CD14-positive monocyte (primary cell): ENCODE measurements around the gene SLC13A3. TPM values are rescaled to one million over a fixed set of nuclear protein-coding genes. Genes with fewer than 3 reads are reported as not detected.

Experiments used
- DNase-seq, 3 donors: peaks; one replicate each; pipeline ENCODE4 v3.0.0-alpha.2; 2011 to 2022
- H2AFZ ChIP-seq: 2 replicates; pipeline ENCODE4 v1.6.0; 2012; ENCODE audit warnings: mild to moderate bottlenecking, low read depth, low read length, inconsistent platforms; ENCODE audit not compliant: insufficient read depth, poor library complexity, severe bottlenecking
- H3K27ac ChIP-seq, 2 donors: 1 replicate in 1 of 2; 2 replicates in 1 of 2; pipeline ENCODE4 v1.5.1; 2012 to 2013; ENCODE audit warnings: low read length in 2 of 2, control low read depth in 1 of 2, inconsistent platforms in 1 of 2, low read depth in 1 of 2, mild to moderate bottlenecking in 1 of 2
- H3K27me3 ChIP-seq, 2 donors: one replicate each; pipeline versions ENCODE4 v1.6.0 to v1.6.1; 2011 to 2013; ENCODE audit warnings: low read length in 2 of 2; ENCODE audit not compliant: control insufficient read depth in 2 of 2, insufficient read depth in 2 of 2
- H3K36me3 ChIP-seq, 2 donors: replicated peaks in 1 of 2; 1 replicate in 1 of 2; 2 replicates in 1 of 2; pipeline versions ENCODE4 v1.5.1 to v1.6.1; 2012 to 2013; ENCODE audit warnings: low read length in 2 of 2, control low read depth in 1 of 2, inconsistent platforms in 1 of 2, mild to moderate bottlenecking in 1 of 2; ENCODE audit not compliant: insufficient read depth in 2 of 2, control insufficient read depth in 1 of 2
- H3K4me1 ChIP-seq, 2 donors: 1 replicate in 1 of 2; 2 replicates in 1 of 2; pipeline versions ENCODE4 v1.5.1 to v1.6.1; 2012 to 2013; ENCODE audit warnings: low read length in 2 of 2, control low read depth in 1 of 2, inconsistent platforms in 1 of 2, mild to moderate bottlenecking in 1 of 2, moderate library complexity in 1 of 2; ENCODE audit not compliant: insufficient read depth in 2 of 2, control insufficient read depth in 1 of 2
- H3K4me2 ChIP-seq: replicated peaks from 2 replicates; pipeline ENCODE3; 2012; ENCODE audit warnings: low read length, moderate library complexity, mild to moderate bottlenecking; ENCODE audit not compliant: poor library complexity, severe bottlenecking; ENCODE audit errors: extremely low read depth
- H3K4me3 ChIP-seq, 3 experiments: fragments of 200-600 bp in 1 of 3; sonication (generic) in 1 of 3; replicated peaks in 1 of 3; 1 replicate in 2 of 3; 2 replicates in 1 of 3; pipeline ENCODE4 v1.5.1; 2011 to 2013; ENCODE audit warnings: low read length in 3 of 3, mild to moderate bottlenecking in 3 of 3, control low read depth in 2 of 3, low read depth in 2 of 3, inconsistent platforms in 1 of 3, moderate library complexity in 1 of 3
- H3K79me2 ChIP-seq: 2 replicates; pipeline ENCODE4 v1.6.0; 2012; ENCODE audit warnings: mild to moderate bottlenecking, control low read depth, inconsistent platforms, low read length, moderate library complexity; ENCODE audit not compliant: insufficient read depth
- H3K9ac ChIP-seq: 2 replicates; pipeline ENCODE4 v1.6.0; 2017; ENCODE audit warnings: low read length, mild to moderate bottlenecking; ENCODE audit not compliant: insufficient read depth, poor library complexity, severe bottlenecking
- H3K9me3 ChIP-seq, 2 donors: replicated peaks in 1 of 2; 1 replicate in 1 of 2; 2 replicates in 1 of 2; pipeline versions ENCODE4 v1.5.1 to v1.6.1; 2012 to 2013; ENCODE audit warnings: low read length in 2 of 2, control low read depth in 1 of 2; ENCODE audit not compliant: control insufficient read depth in 1 of 2, insufficient read depth in 1 of 2
- H4K20me1 ChIP-seq: 2 replicates; pipeline ENCODE4 v1.6.0; 2012; ENCODE audit warnings: mild to moderate bottlenecking, low read length, control low read depth, moderate library complexity; ENCODE audit not compliant: insufficient read depth
- H3K27ac Mint-ChIP-seq, 7 donors: one replicate each; pipeline ENCODE4 v1.8.0; 2020; ENCODE audit warnings: mild to moderate bottlenecking in 7 of 7, mixed read lengths in 7 of 7, moderate library complexity in 6 of 7, inconsistent platforms in 2 of 7
- H3K27me3 Mint-ChIP-seq, 3 donors: one replicate each; pipeline ENCODE4 v1.8.0; 2021 to 2022; ENCODE audit warnings: low read depth in 3 of 3, mild to moderate bottlenecking in 3 of 3, mixed read lengths in 3 of 3, moderate library complexity in 3 of 3, inconsistent platforms in 1 of 3
- H3K36me3 Mint-ChIP-seq, 2 donors: one replicate each; pipeline ENCODE4 v1.8.0; 2020; ENCODE audit warnings: mixed read lengths in 2 of 2, inconsistent platforms in 1 of 2, mild to moderate bottlenecking in 1 of 2
- H3K4me1 Mint-ChIP-seq: one replicate; pipeline ENCODE4 v1.8.0; 2020; ENCODE audit warnings: mild to moderate bottlenecking, mixed read lengths
- H3K4me3 Mint-ChIP-seq, 2 donors: one replicate each; pipeline ENCODE4 v1.8.0; 2020; ENCODE audit warnings: mild to moderate bottlenecking in 2 of 2, mixed read lengths in 2 of 2, moderate library complexity in 1 of 2
- H3K9me3 Mint-ChIP-seq, 7 donors: one replicate each; pipeline ENCODE4 v1.8.0; 2020 to 2022; ENCODE audit warnings: mixed read lengths in 7 of 7, mild to moderate bottlenecking in 6 of 7, moderate library complexity in 6 of 7, inconsistent platforms in 2 of 7
- CTCF ChIP-seq: fragments of 200-600 bp; IDR thresholded peaks from one replicate; pipeline ENCODE4 v1.8.0; 2022; ENCODE audit warnings: antibody characterized with exemption, mild to moderate bottlenecking
- WGBS: methylation state at CpG from one replicate; pipeline ENCODE4 v1.1.5; 2013; ENCODE audit warnings: missing lambda C conversion rate; ENCODE audit not compliant: insufficient coverage; 5-methylcytosine and 5-hydroxymethylcytosine counted together
- intact Hi-C, 2 donors: fragments of 100-400 bp; cut with micrococcal nuclease; formaldehyde crosslinking; loops; one replicate each; pipeline versions ENCODE4 v1.15.0 to v1.15.1; 2023
- polyA plus RNA-seq, 3 donors: library from polyadenylated mRNA; depleted of rRNA in 1 of 3; unstranded in 2 of 3; stranded (reverse) in 1 of 3; fragments of 300-500 nt in 2 of 3; fragments of >200 nt in 1 of 3; fragmentation: Illumina TruSeq in 2 of 3; gene quantifications; 1 replicate in 2 of 3; 2 replicates in 1 of 3; pipeline ENCODE4 v1.2.3, GENCODE V29; 2012 to 2021

The SLC13A3 gene
- polyA plus RNA-seq, 3 donors = 0.04 TPM; not detected in 2

GRCh38 chr20:46549188-46549972 is 101.9 kb downstream of the SLC13A3 start:
- DNase-seq = peak in 1 of 3 donors; percentile 28
- intact Hi-C loops = loop anchor here in 1 of 2 donors (5.0 kb wide), 1 partner anchor 83 kb away; no protein-coding TSS in a partner anchor
- peaks cover 11 to 28% of the 10 kb centered on the region in 2 donors for H3K27me3 ChIP-seq
- H3K4me1 ChIP-seq = peaks cover 46 to 50% of the 10 kb centered on the region in 2 donors
- no peak overlapping the region for H3K4me3 ChIP-seq
- H3K9ac ChIP-seq = no peak overlapping the region
- H2AFZ ChIP-seq = no peak overlapping the region
- peaks cover 5 to 6% (median 5%) of the 10 kb centered on the region in 3 donors for H3K27me3 Mint-ChIP-seq
- no peak overlapping the region for H3K4me3 Mint-ChIP-seq
- TF ChIP-seq CTCF = no peak
- H3K4me1 Mint-ChIP-seq = peaks cover 44% of the 10 kb centered on the region
- no peaks in the 10 kb centered on the region for H3K36me3 ChIP-seq
- peaks cover 0 to 3% of the 10 kb centered on the region in 2 donors for H3K36me3 Mint-ChIP-seq
- WGBS = 100% methylated on average over 2 of the region's 4 CpGs
- peaks cover 0 to 2% (median 0%) of the 10 kb centered on the region in 7 donors for H3K9me3 Mint-ChIP-seq
- no peaks in the 10 kb centered on the region for H3K79me2 ChIP-seq
- H3K4me2 ChIP-seq = no peak overlapping the region
- no peak overlapping the region for H3K27ac Mint-ChIP-seq
- no peaks in the 10 kb centered on the region for H3K9me3 ChIP-seq
- no peaks in the 10 kb centered on the region for H4K20me1 ChIP-seq
- no peak overlapping the region for H3K27ac ChIP-seq

GRCh38 chr20:46548688-46549087 is 102.6 kb downstream of the SLC13A3 start:
- peaks cover 0 to 3% of the 10 kb centered on the region in 2 donors for H3K36me3 Mint-ChIP-seq
- no peak overlapping the region for H2AFZ ChIP-seq
- peaks cover 46% of the 10 kb centered on the region for H3K4me1 Mint-ChIP-seq
- H3K27ac Mint-ChIP-seq = no peak overlapping the region
- H3K36me3 ChIP-seq = no peaks in the 10 kb centered on the region
- WGBS = 99% methylated on average over 5 of the region's 5 CpGs
- H3K27me3 ChIP-seq = peaks cover 11 to 31% of the 10 kb centered on the region in 2 donors
- no peak overlapping the region for H3K9ac ChIP-seq
- intact Hi-C loops = loop anchor here in 1 of 2 donors (5.0 kb wide), 1 partner anchor 84 kb away; no protein-coding TSS in a partner anchor
- H3K27me3 Mint-ChIP-seq = peaks cover 6 to 10% (median 8%) of the 10 kb centered on the region in 3 donors
- TF ChIP-seq CTCF = no peak
- no peak overlapping the region for H3K4me3 Mint-ChIP-seq
- H3K9me3 Mint-ChIP-seq = peaks cover 0 to 2% (median 0%) of the 10 kb centered on the region in 7 donors
- no peaks in the 10 kb centered on the region for H4K20me1 ChIP-seq
- no peak overlapping the region for H3K4me3 ChIP-seq
- no peak overlapping the region for H3K4me2 ChIP-seq
- peaks cover 46 to 50% of the 10 kb centered on the region in 2 donors for H3K4me1 ChIP-seq
- H3K9me3 ChIP-seq = no peaks in the 10 kb centered on the region
- DNase-seq = no peak
- no peaks in the 10 kb centered on the region for H3K79me2 ChIP-seq
- no peak overlapping the region for H3K27ac ChIP-seq
